HTR-8/SVneo (cell line): Measurements from ENCODE around the gene ZNF664.

Experiments
- DNase-seq: peaks from one replicate; pipeline ENCODE4 v3.0.0; 2011; ENCODE audit warnings: low spot score, mixed read lengths; ENCODE audit not compliant: insufficient read length
- FAIRE-seq: peaks from 2 replicates; lab custom pipeline; 2011; peaks lifted over from hg19 to GRCh38; lab: Jason Lieb, UNC

Gene ZNF664

GRCh38 chr12:124045671-124046455 lies 72.8 kb downstream of the ZNF664 start:
- DNase-seq (no peak), FAIRE-seq (no peak)

DNA sequence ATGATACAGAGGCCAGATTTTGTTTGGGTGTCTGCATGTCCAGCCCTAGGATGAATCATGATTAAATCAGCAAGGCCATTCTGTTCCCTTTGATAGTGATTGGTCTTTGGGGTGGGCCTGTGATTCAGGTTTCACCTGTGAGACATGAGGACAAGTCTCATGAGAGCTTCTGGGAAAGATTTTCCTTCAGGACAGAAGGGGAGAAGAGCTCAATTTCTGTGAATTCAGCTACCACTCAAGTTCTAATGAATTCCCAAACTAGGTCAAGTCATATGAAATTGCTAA lies 73.4 kb downstream of the ZNF664 start:
- DNase-seq (no peak), FAIRE-seq (no peak)

GRCh38 chr12:124047045-124047566 lies 74.1 kb downstream of the ZNF664 start:
- DNase-seq (no peak), FAIRE-seq (peak; percentile 26)

GRCh38 chr12:124049451-124050094 lies 76.6 kb downstream of the ZNF664 start:
- no peak for FAIRE-seq
- no peak for DNase-seq

GRCh38 chr12:124053851-124054250 lies 80.8 kb downstream of the ZNF664 start:
- FAIRE-seq (peak; percentile 57), DNase-seq (peak; percentile 65)

DNA sequence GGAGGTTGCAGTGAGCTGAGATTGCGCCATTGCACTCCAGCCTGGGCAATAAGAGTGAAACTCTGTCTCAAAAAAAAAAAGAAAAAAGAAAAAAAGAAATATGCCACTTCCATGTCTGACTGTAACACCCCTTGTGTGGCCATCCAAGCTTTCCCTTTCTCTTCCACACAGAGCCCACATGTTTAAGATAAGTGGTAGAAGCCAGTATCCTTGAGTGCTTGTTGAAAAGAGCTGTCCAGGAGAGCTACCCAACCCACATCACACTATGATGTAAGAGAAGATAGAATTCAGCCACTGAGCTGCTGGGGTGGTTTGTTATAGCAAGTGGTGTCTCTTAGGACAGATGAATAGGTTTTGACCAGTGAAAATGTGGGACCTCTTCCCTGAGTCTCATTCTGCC lies 82.1 kb downstream of the ZNF664 start:
- no peak for DNase-seq
- FAIRE-seq, result no peak

DNA sequence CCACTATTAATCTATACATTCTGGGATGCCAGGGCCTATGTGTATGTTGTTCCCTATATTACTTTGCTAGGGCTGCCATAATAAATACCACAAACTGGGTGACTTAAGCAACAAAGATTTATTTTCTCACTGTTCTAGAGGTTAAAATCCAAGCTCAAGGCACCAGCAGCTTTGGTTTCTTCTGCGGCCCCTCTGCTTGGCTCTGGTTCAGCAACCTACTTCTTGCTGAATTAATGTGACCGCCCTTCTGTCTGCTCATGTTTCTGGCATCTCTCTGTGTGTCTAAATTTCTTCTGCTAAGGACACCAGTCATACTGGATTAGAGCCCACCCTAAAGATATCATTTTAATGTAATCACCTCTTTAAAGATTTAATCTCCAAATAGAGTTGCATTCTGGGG lies 84.7 kb downstream of the ZNF664 start:
- no peak for DNase-seq
- FAIRE-seq, result no peak

- DNase-seq (no peak), FAIRE-seq (no peak)
Measured at GRCh38 chr12:124059752-124060151, 86.7 kb downstream of the ZNF664 start.
